K562 (cell line): Measurements from ENCODE around the gene NCKIPSD. TPM values are rescaled to one million over a fixed set of nuclear protein-coding genes. Genes with fewer than 3 reads are reported as not detected.
A peak's percentile ranks its signal among the peaks of the same experiment; 100 is the strongest.

Experiments
- ATAC-seq: fragments of 200-7000 bp; cut with Tn5 transposase; 3 replicates; pipeline ENCODE4 v1.9.1; 2020; ENCODE audit warnings: moderate library complexity
- BruUV-seq: library from RNA; stranded (reverse); fragments of 400-500 nt; replicated peaks from 2 replicates; lab custom pipeline; 2021; lab: Mats Ljungman, UMichigan
- CTCF ChIA-PET: fragments of 300-600 bp; formaldehyde crosslinking; extraction: SDS; loops from one replicate; lab custom pipeline; 2021; ENCODE audit warnings: low intra/inter-chr PET ratio; lab: Yijun Ruan, JAX
- POLR2A ChIA-PET: fragments of 300-600, 350-650 bp; sonication (Branson Sonifier 250); formaldehyde crosslinking; extraction: SDS; loops from one replicate; lab custom pipeline; 2021; ENCODE audit warnings: antibody characterized with exemption, inconsistent platforms; lab: Yijun Ruan, JAX
- DNase-seq, 4 experiments: peaks; one replicate each; pipeline versions ENCODE4 v3.0.0 to v3.0.0-alpha.2; 2011 to 2018; ENCODE audit warnings: low spot score in 3 of 4, mixed read lengths in 3 of 4; ENCODE audit errors: extremely low read depth in 1 of 4
- FAIRE-seq: peaks from 2 replicates; lab custom pipeline; 2011; peaks lifted over from hg19 to GRCh38; lab: Jason Lieb, UNC
- H2AFZ ChIP-seq: 2 replicates; pipeline ENCODE4 v1.6.0; 2011; ENCODE audit warnings: low read depth, low read length, control low read depth, inconsistent platforms
- H3K27ac ChIP-seq: fragments of 200-600 bp; 3 replicates; pipeline ENCODE4 v1.8.0; 2011; ENCODE audit warnings: low read depth, mild to moderate bottlenecking, control low read depth, inconsistent platforms, low read length, moderate library complexity, mixed read lengths; ENCODE audit errors: extremely low read depth
- H3K27me3 ChIP-seq, 2 experiments: fragments of 300-600 bp in 1 of 2; 2 replicates in 1 of 2; 3 replicates in 1 of 2; pipeline versions ENCODE4 v1.6.0 to v1.8.0; 2011; ENCODE audit warnings: inconsistent platforms in 2 of 2, low read length in 2 of 2, mild to moderate bottlenecking in 1 of 2, mixed read lengths in 1 of 2, moderate library complexity in 1 of 2; ENCODE audit not compliant: control insufficient read depth in 2 of 2, insufficient read depth in 2 of 2
- H3K36me3 ChIP-seq: fragments of 300-600 bp; 3 replicates; pipeline ENCODE4 v1.8.0; 2011; ENCODE audit warnings: mild to moderate bottlenecking, low read length, inconsistent platforms; ENCODE audit not compliant: control insufficient read depth, insufficient read depth
- H3K4me1 ChIP-seq, 2 experiments: fragments of 200-600 bp in 1 of 2; replicated peaks in 1 of 2; 2 replicates in 1 of 2; 3 replicates in 1 of 2; pipeline versions ENCODE4 v1.5.1 to v1.8.0; 2011; ENCODE audit warnings: inconsistent platforms in 2 of 2, low read length in 2 of 2, mild to moderate bottlenecking in 1 of 2, mixed read lengths in 1 of 2, moderate library complexity in 1 of 2; ENCODE audit not compliant: control insufficient read depth in 2 of 2, insufficient read depth in 2 of 2
- H3K4me2 ChIP-seq: 2 replicates; pipeline ENCODE4 v1.6.1; 2011; ENCODE audit warnings: low read length, control low read depth, inconsistent platforms, mixed read lengths; ENCODE audit not compliant: insufficient read depth
- H3K4me3 ChIP-seq: fragments of 200-600 bp; sonication (generic), shearing (Covaris generic); 2 replicates; pipeline ENCODE4 v1.5.1; 2016; ENCODE audit warnings: control low read depth, inconsistent platforms
- H3K79me2 ChIP-seq: fragments of 200-600 bp; 3 replicates; pipeline ENCODE4 v1.8.0; 2011; ENCODE audit warnings: low read length, inconsistent platforms; ENCODE audit not compliant: control insufficient read depth, insufficient read depth
- H3K9ac ChIP-seq, 2 experiments: 2 replicates each; pipeline versions ENCODE4 v1.6.0 to v1.6.1; 2011; ENCODE audit warnings: low read depth in 2 of 2, low read length in 2 of 2, control low read depth in 1 of 2, inconsistent platforms in 1 of 2, mild to moderate bottlenecking in 1 of 2, mixed read lengths in 1 of 2; ENCODE audit not compliant: insufficient read depth in 1 of 2
- H3K9me1 ChIP-seq: one replicate; pipeline ENCODE4 v1.6.0; 2011; ENCODE audit warnings: inconsistent platforms, mild to moderate bottlenecking, low read length, moderate library complexity; ENCODE audit not compliant: control insufficient read depth, insufficient read depth
- H3K9me3 ChIP-seq: replicated peaks from 2 replicates; pipeline ENCODE4 v1.5.1; 2011; ENCODE audit warnings: low read depth, low read length, inconsistent platforms; ENCODE audit not compliant: control insufficient read depth, insufficient read depth
- H4K20me1 ChIP-seq: replicated peaks from 2 replicates; pipeline ENCODE4 v1.6.1; 2011; ENCODE audit warnings: low read length, inconsistent platforms, mixed read lengths; ENCODE audit not compliant: control insufficient read depth, insufficient read depth
- ELK3 ChIP-seq: fragments of 450-650 bp; formaldehyde crosslinking; IDR thresholded peaks from 2 replicates; pipeline ENCODE4 v1.4.0; 2020; ENCODE audit warnings: mild to moderate bottlenecking
- GABPB1 ChIP-seq: sonication (generic); formaldehyde crosslinking; IDR thresholded peaks from 2 replicates; pipeline ENCODE4 v1.8.0; 2022; ENCODE audit warnings: mild to moderate bottlenecking, missing genetic modification reagents
- ZNF764 ChIP-seq: fragments of 250-450 bp; sonication (Bioruptor Pico); IDR thresholded peaks from 2 replicates; pipeline ENCODE4 v1.4.0; 2020; ENCODE audit warnings: low read depth, mild to moderate bottlenecking, moderate library complexity
- WGBS: fragments of 100-300 bp; shearing (Covaris generic); methylation state at CpG from one replicate; pipeline ENCODE4 v1.1.6; 2016; ENCODE audit warnings: low coverage, mixed read lengths; ENCODE audit not compliant: insufficient coverage; ENCODE audit errors: missing lambda C conversion rate; 5-methylcytosine and 5-hydroxymethylcytosine counted together
- in situ Hi-C: fragments of 300-500 bp; cut with MboI; formaldehyde crosslinking; loops from 4 replicates; pipeline ENCODE4 v1.15.0; 2018; ENCODE audit warnings: inconsistent platforms, mixed read lengths
- intact Hi-C: fragments of 100-400 bp; cut with micrococcal nuclease; formaldehyde crosslinking; loops from 2 replicates; pipeline ENCODE4 v1.14.2; 2022
- polyA plus RNA-seq, 8 experiments: library from polyadenylated mRNA; depleted of rRNA in 4 of 8; stranded (reverse) in 5 of 8; unstranded in 3 of 8; fragments of >200 nt; fragmentation: Nextera tagmentation in 2 of 8; fragmentation: Illumina TruSeq in 1 of 8; extraction: Ambion mirVana in 2 of 8; extraction: Trizol in 1 of 8; gene quantifications; 2 replicates each; pipeline versions ENCODE4 v1.2.1 to v1.2.3, GENCODE V29; 2011 to 2014; ENCODE audit warnings: inconsistent platforms in 1 of 8, missing spikeins in 1 of 8
- total RNA-seq, 7 experiments: library from RNA; depleted of rRNA in 6 of 7; stranded (reverse); fragments of >200 nt in 6 of 7; fragmentation: Illumina TruSeq in 2 of 7; extraction: Trizol in 2 of 7; gene quantifications; 2 replicates each; pipeline versions ENCODE4 v1.2.1 to v1.2.3, GENCODE V29; 2011 to 2021; ENCODE audit warnings: low replicate concordance in 1 of 7
- TF ChIP-seq, protein P1 (sequence below): sonication (generic); formaldehyde crosslinking; IDR thresholded peaks from 2 replicates; pipeline ENCODE4 v1.9.0; 2022; ENCODE audit warnings: mild to moderate bottlenecking, missing genetic modification reagents

Gene NCKIPSD
- total and polyA plus RNA-seq, 9 of the 15 experiments (the other 6 are each of a cell fraction or from before 2014, with no cell fraction given) = 0.49 to 24.4 (median 12.3) TPM

GRCh38 chr3:48689384-48689783 is 3.7 kb upstream of the NCKIPSD start (continued):
- TF ChIP-seq ELK3 (no peak), ZNF764 (CRISPR knock-in tag) (no peak)

DNA sequence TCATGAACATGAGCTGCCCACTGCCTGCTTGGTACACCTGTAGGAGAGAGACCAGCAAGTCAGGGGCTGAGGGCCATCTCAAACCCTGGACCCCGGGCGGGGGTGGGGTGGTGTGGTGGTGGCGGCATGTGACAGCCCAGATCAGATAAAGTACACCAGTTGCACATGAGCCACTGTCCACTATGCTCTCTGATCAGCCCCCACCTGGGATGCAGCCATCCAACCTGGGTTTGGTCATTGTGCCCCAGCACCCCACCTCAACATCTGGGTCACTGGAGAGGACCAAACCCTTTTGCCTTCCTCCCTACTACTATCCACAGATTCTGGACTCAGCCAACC is 3.0 kb upstream of the NCKIPSD start:
- no peak for TF ChIP-seq GABPB1 (CRISPR knock-in tag)
- TF ChIP-seq, protein P1, sequence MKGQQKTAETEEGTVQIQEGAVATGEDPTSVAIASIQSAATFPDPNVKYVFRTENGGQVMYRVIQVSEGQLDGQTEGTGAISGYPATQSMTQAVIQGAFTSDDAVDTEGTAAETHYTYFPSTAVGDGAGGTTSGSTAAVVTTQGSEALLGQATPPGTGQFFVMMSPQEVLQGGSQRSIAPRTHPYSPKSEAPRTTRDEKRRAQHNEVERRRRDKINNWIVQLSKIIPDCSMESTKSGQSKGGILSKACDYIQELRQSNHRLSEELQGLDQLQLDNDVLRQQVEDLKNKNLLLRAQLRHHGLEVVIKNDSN (CRISPR knock-in tag) = 0 out of 2 replicates have a peak, but pooled peaks have one; percentile 10
- peaks cover 63% of the 10 kb centered on the region for H3K36me3 ChIP-seq
- CTCF ChIA-PET = no interaction called here
- H3K27ac ChIP-seq = no peak overlapping the region
- peaks cover 19% of the 10 kb centered on the region for H3K79me2 ChIP-seq
- intact Hi-C loops (no loop called here), in situ Hi-C loops (no loop called here)
- POLR2A ChIA-PET = interaction anchor here (0.7 to 1.1 kb wide), 2 partner anchors 9 to 220 kb away, joined by 3 to 4 read pairs; no protein-coding TSS in a partner anchor
- FAIRE-seq = no peak
- no peak for DNase-seq
- no peaks in the 10 kb centered on the region for H3K27me3 ChIP-seq
- H2AFZ ChIP-seq = no peak overlapping the region
- H3K4me1 ChIP-seq = peaks cover 16 to 24% of the 10 kb centered on the region in 2 experiments; a peak in 4 of 5 replicates
- H3K9me3 ChIP-seq = no peaks in the 10 kb centered on the region
- BruUV-seq = no TSS peak
- no peaks in the 10 kb centered on the region for H3K9me1 ChIP-seq
- no peak overlapping the region for H3K4me3 ChIP-seq
- no peak overlapping the region for H3K4me2 ChIP-seq
- no peak for ATAC-seq
- no CpG with 5 or more reads among the region's 3 CpGs for WGBS
- H3K9ac ChIP-seq = peak overlapping the region in 1 of 2 experiments; percentile 13; a peak in 1 of 4 replicates
- H4K20me1 ChIP-seq = peaks cover 13% of the 10 kb centered on the region; the same call in 1 of the 2 replicates
